NCI-H2107 treated with DMSO at 0.1 percent for 48 hours (cell line): Measurements from ENCODE around the gene CLCA1.

Experiments
- DNase-seq: peaks from one replicate; lab custom pipeline; 2025; ENCODE audit not compliant: unreplicated experiment; lab: John Stamatoyannopoulos, UW

The CLCA1 gene

DNA sequence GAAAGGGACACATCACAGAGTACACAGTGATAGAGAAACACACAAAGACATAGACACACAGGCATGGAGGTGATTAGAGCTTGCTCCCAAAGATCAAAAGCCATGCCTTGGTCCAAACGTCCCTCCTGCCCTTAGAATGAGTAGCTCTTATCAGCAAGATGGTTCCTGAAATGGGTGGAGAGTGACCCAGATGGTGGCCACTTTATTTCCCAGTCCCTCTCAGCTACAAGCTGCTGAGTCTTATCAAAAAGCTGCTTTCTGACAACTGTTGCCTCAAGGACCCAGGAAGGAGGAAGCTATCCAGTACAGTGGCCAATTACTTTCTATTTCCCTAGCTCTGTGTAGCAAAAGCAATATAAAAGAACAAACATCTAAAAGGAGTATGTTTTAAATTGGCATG lies 7.7 kb upstream of the CLCA1 start:
- no peak for DNase-seq

DNA sequence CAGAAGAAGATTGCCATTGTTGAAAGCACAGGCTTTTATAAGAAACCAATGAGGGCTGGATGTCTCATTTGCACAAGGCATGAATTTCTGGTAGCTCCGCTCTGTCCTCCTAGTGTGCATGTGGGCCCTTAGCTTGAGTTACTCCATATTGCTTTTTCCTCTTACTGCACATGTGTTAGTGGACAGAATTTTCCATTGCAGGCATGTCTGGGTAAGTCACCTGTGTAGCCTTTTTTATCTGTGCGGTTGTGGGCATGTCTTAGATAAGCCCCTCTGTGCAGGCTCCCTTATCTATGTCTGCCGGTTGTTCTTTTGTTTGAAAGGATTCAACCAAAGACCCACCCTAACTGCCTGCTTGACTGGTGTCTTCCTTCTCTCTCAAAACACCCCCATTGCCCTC lies 7.2 kb upstream of the CLCA1 start:
- DNase-seq = no peak

- DNase-seq = no peak
Measured at GRCh38 chr1:86464819-86465218, 3.9 kb upstream of the CLCA1 start.

DNA sequence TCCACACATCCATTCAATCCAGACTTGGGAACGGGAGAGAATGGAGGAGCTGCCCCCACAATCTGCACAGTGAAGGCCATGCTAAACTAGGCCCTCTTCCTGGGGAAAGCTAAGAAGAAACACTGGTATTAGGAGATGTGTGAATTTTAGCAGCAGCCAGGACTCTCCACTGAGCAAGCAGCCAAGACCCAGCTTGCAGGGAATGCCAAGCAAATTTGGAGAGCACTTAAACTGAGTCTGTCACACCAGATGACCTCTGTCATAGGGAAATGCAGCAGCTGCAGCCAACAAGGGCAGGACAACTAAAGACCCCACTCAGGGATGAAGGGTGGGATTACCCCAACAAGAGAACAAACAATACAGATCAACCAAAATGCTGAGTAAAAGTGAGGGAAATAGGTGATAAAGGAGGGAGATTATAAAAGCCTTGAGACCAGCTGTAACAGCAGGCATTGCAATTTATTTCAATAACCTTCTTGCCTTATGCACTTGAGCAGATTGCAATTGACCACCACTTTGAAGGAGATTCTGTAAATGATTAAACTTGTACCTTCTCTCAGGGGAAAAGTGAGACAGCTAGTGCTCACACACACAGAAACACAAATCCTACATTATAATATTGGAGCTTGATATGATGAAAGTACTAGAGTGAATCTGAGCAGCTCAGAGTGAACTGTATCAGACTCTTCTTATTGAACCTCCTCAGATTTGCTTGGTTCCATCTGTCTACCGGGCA lies 2.5 kb upstream of the CLCA1 start:
- no peak for DNase-seq

DNA sequence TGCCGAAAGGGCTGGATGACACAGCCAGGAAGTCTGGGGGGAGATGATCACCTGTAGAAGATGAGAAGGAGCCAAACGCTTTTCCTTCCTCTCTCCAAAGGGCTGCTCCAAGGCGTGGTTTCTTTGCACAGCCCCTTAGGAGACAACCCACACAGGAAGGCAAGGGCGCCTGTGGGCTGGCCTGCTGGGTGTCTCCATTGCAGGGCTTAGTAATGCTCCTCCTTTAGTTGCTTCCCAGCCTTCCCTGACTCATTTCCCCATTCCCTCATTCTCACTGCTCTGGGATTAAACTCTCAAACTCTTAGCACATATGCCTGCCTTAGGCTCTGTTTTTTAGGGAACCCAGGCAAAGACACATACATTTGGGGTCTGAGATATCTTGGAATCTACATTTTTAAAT lies 1.7 kb upstream of the CLCA1 start:
- DNase-seq = no peak

DNA sequence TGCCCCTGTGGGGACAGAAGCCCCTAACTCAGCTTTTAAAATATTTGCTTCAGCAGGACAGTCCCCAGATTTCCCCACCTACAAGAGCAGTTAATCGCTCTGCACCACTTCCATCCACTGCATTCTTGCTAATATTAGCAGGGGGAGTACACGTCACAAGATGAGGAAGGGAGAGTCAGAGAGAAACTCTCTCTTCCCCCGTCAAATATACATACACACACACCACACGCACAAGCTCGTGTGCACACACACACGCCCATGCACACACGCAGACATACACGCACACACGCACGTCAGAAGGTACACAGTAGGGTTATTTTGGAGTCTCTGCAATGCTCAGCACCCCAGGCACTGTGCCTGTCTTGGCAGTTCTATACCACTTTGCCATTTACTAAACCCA lies 2.1 kb downstream of the CLCA1 start:
- DNase-seq = no peak

DNA sequence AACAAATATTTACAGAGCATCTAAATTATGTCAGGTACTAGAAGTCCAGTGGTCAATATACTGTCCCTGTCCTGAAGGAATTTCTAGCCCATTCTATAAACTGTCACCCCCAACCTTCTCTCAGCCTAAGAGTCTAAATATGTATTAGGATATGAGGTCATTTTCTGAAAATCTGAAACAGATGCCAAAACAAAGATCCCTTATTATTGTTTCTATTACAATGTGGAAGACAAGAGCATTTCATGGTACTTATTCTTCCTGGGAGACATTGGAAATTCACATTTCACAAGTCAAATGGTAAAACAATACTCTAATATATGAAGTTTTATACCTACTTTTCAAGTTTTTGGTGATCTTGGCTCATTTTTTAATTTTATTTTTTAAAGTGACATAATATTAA lies 2.6 kb downstream of the CLCA1 start:
- no peak for DNase-seq

DNA sequence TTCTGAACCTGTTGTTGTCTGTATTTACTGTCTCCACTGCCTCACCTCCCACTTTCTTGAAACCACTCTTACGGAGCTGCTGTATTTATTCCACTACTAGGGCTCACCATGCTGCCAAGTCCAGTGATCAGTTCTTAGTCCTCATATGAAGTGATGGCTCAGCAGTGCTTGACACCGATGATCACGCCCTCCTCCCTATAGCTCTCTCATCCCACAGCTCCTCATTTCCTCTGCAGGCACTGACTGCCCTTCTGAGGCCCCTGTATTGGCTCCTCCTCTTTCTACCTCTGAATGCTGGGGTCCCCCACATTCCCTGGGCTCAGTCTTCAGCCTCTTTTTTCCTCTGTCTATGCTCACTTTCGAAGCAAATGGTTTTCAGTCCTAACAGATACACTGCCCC lies 3.4 kb downstream of the CLCA1 start:
- DNase-seq = no peak

DNA sequence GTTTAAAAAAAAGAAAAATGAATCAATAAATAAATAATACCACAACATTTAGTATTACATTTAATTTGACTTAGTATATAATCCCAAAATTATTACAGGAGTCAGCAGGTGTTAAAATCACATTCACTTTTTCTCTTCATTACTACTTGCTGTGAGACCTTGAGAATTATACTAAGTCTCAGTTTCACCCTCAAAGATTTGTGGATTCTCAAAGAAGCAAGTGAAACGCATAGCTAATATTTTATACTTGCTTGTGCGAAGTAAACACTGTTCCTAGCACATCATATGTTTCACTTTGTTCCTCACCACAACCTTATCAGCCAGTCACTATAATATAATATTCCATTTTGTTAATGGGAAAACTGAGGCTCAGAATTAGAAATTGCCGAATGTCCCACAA lies 4.0 kb downstream of the CLCA1 start:
- DNase-seq = no peak

DNA sequence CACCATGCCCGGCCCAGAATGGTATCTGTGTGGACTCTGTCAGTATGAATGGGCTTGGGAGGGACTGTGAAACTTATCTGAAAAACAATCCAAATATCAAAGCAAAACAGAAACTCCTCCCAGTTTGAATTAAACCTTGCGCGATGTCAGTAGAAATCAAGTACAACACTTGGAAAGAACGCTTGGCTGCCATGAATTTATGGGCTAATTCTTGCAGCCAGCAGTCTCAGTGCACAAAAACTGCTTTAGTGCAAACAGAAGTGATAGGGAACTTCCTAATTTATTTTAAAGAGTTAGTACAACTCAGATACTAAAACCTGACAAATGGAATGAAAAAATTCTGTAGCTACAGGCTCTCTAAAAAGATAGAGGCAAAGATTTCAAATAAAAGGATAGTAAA lies 8.5 kb downstream of the CLCA1 start:
- no peak for DNase-seq

DNA sequence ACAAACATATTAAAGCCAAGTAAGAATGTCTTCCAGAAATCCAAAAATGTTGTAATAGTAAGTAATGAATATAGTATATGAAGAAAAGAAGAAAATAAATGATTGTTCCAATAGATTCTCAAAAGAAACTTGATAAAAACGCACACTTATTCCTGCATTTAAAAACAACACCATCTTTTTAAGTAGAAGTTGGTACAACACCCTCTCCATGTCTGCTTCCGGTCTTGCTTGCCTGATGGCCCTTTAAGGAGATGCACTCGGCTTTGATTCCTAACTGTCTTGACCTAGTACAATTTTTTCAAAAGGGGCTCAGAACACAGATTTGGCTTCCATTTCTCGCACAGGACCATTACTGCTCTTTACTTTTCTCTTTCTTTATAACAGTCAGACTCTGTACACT lies 9.0 kb downstream of the CLCA1 start:
- DNase-seq = no peak

- DNase-seq = no peak
Measured at GRCh38 chr1:86478416-86479156, 9.9 kb downstream of the CLCA1 start.

DNA sequence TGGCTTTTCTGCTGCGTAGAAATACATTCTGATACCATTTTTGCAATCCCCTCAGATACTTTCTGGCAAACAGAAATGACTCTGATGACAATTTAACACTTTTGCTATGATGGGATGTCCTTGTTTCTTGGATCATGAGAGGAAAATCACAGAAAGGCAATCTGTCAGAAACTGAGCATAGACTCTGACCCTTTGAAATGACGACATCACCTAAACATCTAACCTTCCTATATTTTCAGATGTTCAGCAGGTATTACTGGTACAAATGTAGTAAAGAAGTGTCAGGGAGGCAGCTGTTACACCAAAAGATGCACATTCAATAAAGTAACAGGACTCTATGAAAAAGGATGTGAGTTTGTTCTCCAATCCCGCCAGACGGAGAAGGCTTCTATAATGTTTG lies 13.2 kb downstream of the CLCA1 start:
- no peak for DNase-seq

GRCh38 chr1:86487131-86487810 lies 18.5 kb downstream of the CLCA1 start:
- DNase-seq = no peak

DNA sequence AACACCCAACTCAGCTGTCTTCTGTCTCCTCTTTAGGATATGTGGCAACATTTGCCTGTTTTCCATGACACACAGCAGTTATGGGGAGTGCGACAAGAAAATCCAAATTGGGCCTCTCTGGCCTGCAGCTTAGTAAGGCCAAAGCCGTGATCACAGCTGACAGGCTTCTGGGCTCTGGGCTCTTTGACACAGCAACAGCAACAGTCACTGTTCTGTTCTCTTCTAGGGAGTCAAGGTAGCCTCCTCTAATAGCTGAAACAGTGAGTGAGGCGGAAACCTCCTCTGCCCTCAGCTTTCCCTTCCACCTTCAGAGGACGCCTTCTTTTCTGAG lies 19.0 kb downstream of the CLCA1 start:
- DNase-seq = no peak

GRCh38 chr1:86489242-86489878 lies 20.6 kb downstream of the CLCA1 start:
- no peak for DNase-seq

DNA sequence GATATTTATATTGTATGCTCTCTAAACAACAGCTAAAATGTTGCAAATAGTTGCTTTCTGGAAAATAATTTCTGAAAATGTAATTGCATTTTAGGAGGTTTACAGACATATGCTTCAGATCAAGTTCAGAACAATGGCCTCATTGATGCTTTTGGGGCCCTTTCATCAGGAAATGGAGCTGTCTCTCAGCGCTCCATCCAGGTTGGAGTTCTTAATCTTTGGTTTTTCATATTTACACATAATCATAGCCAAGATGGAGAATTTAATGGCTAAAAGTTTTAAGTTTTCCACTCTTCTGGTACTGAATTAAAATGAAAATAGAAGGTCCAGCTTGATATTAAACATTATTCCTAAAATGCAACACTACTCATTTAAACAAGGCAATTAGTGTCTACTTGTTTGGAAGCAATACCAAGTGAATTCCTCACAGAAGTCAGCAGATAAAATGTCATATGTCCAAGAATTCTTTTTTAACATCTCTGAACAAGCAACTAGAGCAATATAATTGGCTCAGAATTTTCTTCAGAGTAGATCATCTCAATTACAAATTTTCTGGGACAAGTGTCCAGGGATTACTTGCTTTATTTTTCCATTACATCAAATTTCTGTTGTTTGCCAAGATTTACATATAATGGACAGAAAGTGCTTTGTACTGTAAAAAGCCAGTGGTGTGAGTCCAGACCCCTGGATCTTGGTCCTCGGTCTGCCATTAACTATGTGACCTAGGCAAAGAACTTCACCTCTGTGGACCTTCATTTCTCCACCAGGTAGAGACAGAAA lies 22.6 kb downstream of the CLCA1 start:
- DNase-seq = no peak

DNA sequence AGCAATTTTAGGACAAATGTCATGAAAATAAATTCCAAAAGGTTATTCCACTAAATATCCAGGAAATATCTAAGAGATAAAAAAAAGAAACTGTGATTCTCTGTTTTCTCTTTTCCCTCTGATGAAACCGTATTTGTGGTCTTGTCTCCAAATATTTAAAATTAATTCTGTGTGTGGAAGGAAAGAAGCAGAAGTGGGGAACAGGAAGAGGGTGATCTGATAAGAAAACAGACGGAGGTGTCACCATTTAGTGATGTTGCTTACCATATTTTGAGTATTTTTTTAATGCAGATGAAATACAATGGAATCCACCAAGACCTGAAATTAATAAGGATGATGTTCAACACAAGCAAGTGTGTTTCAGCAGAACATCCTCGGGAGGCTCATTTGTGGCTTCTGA lies 29.6 kb downstream of the CLCA1 start:
- no peak for DNase-seq

GRCh38 chr1:86499987-86500593 lies 31.4 kb downstream of the CLCA1 start:
- DNase-seq = peak; percentile 27

- no peak for DNase-seq
Measured at GRCh38 chr1:86500714-86501113, 32.0 kb downstream of the CLCA1 start.
